Vagina (tissue), 2 donors: ENCODE results near the gene RPRD1B. TPM values are rescaled to one million over a fixed set of nuclear protein-coding genes. Genes with fewer than 3 reads are reported as not detected.
A peak's percentile ranks its signal among the peaks of the same experiment; 100 is the strongest.

ENCODE experiments used
- DNase-seq, 2 donors: peaks; one replicate each; pipeline ENCODE4 v3.0.0-alpha.2; 2017; ENCODE audit errors: extremely low spot score in 2 of 2
- H3K27ac ChIP-seq: fragments of 200-600 bp; sonication (generic); one replicate; pipeline ENCODE4 v1.5.1; 2019
- H3K27me3 ChIP-seq: fragments of 200-600 bp; sonication (generic); one replicate; pipeline ENCODE4 v1.5.1; 2019
- H3K36me3 ChIP-seq, 2 donors: fragments of 200-600 bp; sonication (generic); one replicate each; pipeline ENCODE4 v1.5.1; 2017 to 2019
- H3K4me1 ChIP-seq: fragments of 200-600 bp; sonication (generic); one replicate; pipeline ENCODE4 v1.5.1; 2019
- H3K4me3 ChIP-seq, 2 donors: fragments of 200-600 bp; sonication (generic); 1 replicate in 1 of 2; 2 replicates in 1 of 2; pipeline ENCODE4 v1.5.1; 2016 to 2019
- H3K9me3 ChIP-seq: fragments of 200-600 bp; sonication (generic); one replicate; pipeline ENCODE4 v1.5.1; 2019
- POLR2A ChIP-seq, 2 donors: fragments of 450-650 bp; IDR thresholded peaks; one replicate each; pipeline ENCODE4 v1.6.1; 2017; ENCODE audit warnings: antibody characterized with exemption in 2 of 2, mild to moderate bottlenecking in 2 of 2, moderate library complexity in 2 of 2
- POLR2AphosphoS5 ChIP-seq, 2 donors: sonication (generic); formaldehyde crosslinking; IDR thresholded peaks; one replicate each; pipeline ENCODE4 v1.9.0; 2017; ENCODE audit warnings: antibody characterized with exemption in 2 of 2, mild to moderate bottlenecking in 2 of 2, low read depth in 1 of 2; ENCODE audit not compliant: insufficient read depth in 1 of 2
- intact Hi-C: fragments of 100-400 bp; cut with DNase I; formaldehyde crosslinking; loops from one replicate; pipeline ENCODE4 v1.15.1; 2023
- total RNA-seq: library from RNA; depleted of rRNA; stranded (reverse); fragments of >200 nt; gene quantifications from one replicate; pipeline ENCODE4 v1.2.3, GENCODE V29; 2016
- TF ChIP-seq, protein P1 (sequence below), 3 experiments: fragments of 450-650 bp in 2 of 3; fragments of 200-600 bp in 1 of 3; sonication (generic) in 1 of 3; IDR thresholded peaks; one replicate each; pipeline ENCODE4 v1.5.1; 2017 to 2019; ENCODE audit warnings: antibody characterized with exemption in 3 of 3, mild to moderate bottlenecking in 2 of 3, moderate library complexity in 2 of 3

RPRD1B gene
- total RNA-seq, 1 donor from 2014 or later: 23.8 TPM

- H3K9me3 ChIP-seq: no peaks in the 10 kb centered on the region
- no peaks in the 10 kb centered on the region for H3K27me3 ChIP-seq
- no peaks in the 10 kb centered on the region for H3K4me1 ChIP-seq
- no peak for DNase-seq
- H3K4me3 ChIP-seq: no peak overlapping the region
- intact Hi-C loops: no loop called here
- no peak overlapping the region for H3K27ac ChIP-seq
- peaks cover 0 to 14% of the 10 kb centered on the region in 2 donors for H3K36me3 ChIP-seq
- TF ChIP-seq POLR2AphosphoS5 (IDR thresholded peaks at IDR 0.05; ENCODE audit: insufficient read depth in 1 of 2, low read depth in 1 of 2): no peak
- no peak for TF ChIP-seq POLR2A (IDR thresholded peaks at IDR 0.05)
- TF ChIP-seq, protein P1, sequence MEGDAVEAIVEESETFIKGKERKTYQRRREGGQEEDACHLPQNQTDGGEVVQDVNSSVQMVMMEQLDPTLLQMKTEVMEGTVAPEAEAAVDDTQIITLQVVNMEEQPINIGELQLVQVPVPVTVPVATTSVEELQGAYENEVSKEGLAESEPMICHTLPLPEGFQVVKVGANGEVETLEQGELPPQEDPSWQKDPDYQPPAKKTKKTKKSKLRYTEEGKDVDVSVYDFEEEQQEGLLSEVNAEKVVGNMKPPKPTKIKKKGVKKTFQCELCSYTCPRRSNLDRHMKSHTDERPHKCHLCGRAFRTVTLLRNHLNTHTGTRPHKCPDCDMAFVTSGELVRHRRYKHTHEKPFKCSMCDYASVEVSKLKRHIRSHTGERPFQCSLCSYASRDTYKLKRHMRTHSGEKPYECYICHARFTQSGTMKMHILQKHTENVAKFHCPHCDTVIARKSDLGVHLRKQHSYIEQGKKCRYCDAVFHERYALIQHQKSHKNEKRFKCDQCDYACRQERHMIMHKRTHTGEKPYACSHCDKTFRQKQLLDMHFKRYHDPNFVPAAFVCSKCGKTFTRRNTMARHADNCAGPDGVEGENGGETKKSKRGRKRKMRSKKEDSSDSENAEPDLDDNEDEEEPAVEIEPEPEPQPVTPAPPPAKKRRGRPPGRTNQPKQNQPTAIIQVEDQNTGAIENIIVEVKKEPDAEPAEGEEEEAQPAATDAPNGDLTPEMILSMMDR (IDR thresholded peaks at IDR 0.05): no peak
Observed at GRCh38 chr20:38023181-38024001, 10.2 kb upstream of the RPRD1B start.

DNA sequence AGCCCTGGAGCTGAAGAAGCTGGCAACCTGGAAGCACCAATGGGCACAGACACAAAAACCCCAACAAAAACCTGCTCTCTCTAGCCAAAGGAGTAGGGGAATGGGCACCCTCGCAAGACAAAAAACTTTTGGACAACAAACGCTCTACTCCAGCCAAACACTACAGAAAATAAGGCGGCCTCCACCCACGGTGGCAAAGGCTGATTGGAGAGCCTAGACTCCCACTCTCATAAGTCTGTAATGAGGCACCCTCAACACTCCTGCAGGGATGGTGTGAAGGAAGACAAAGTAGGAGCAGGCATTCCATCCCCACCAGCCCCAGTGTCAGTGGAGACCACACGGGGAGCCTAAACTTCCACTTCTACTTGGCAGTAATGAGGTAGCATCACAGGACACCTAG lies 9.1 kb upstream of the RPRD1B start:
- no peak for DNase-seq
- H3K36me3 ChIP-seq: peaks cover 0 to 3% of the 10 kb centered on the region in 2 donors

DNA sequence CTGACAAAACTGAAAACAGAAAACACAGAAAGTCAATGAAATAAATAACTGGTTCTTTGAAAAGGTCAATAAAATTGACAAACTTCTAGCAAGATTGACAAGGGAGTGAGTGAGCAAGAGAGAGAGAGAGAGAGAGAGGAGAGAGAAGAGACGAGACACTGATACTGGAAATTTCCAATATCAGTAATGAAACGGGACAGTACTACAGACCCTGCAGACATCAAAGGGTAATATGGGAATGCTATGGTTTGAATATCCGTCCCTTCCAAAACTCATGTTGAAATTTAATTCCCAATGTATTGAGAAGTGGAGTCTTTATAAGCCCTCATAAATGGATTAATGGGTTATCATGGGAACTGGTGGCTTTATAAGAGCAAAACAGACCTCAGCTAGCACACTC lies 4.1 kb upstream of the RPRD1B start:
- H3K36me3 ChIP-seq: no peaks in the 10 kb centered on the region
- H3K4me1 ChIP-seq: peaks cover 26% of the 10 kb centered on the region
- no peaks in the 10 kb centered on the region for H3K9me3 ChIP-seq
- intact Hi-C loops: no loop called here
- no peaks in the 10 kb centered on the region for H3K27me3 ChIP-seq
- no peak for DNase-seq
- TF ChIP-seq POLR2A (IDR thresholded peaks at IDR 0.05) (no peak), POLR2AphosphoS5 (IDR thresholded peaks at IDR 0.05; ENCODE audit: insufficient read depth in 1 of 2, low read depth in 1 of 2) (no peak)
- TF ChIP-seq, protein P1 (IDR thresholded peaks at IDR 0.05): no peak
- H3K27ac ChIP-seq: no peak overlapping the region
- H3K4me3 ChIP-seq: no peak overlapping the region

More for the DNA sequence above, 9.1 kb upstream of the RPRD1B start:
- Histone ChIP-seq H3K4me3 (no peak overlapping the region), H3K27ac (no peak overlapping the region), H3K4me1 (no peaks in the 10 kb centered on the region), H3K27me3 (no peaks in the 10 kb centered on the region), H3K9me3 (no peaks in the 10 kb centered on the region)
- intact Hi-C loops: no loop called here
- TF ChIP-seq POLR2A (IDR thresholded peaks at IDR 0.05) (no peak), POLR2AphosphoS5 (IDR thresholded peaks at IDR 0.05; ENCODE audit: insufficient read depth in 1 of 2, low read depth in 1 of 2) (no peak)
- TF ChIP-seq, protein P1 (IDR thresholded peaks at IDR 0.05): no peak

- Histone ChIP-seq H3K27ac (no peak overlapping the region), H3K36me3 (no peaks in the 10 kb centered on the region), H3K9me3 (no peaks in the 10 kb centered on the region), H3K4me1 (peaks cover 51% of the 10 kb centered on the region), H3K4me3 (peak overlapping the region in 1 of 2 donors; percentile 82), H3K27me3 (no peaks in the 10 kb centered on the region)
- TF ChIP-seq POLR2AphosphoS5 (IDR thresholded peaks at IDR 0.05; ENCODE audit: insufficient read depth in 1 of 2, low read depth in 1 of 2) (no peak), POLR2A (IDR thresholded peaks at IDR 0.05) (no peak)
- TF ChIP-seq, protein P1 (IDR thresholded peaks at IDR 0.05): no peak
- DNase-seq: no peak
- intact Hi-C loops: no loop called here
Observed at GRCh38 chr20:38031957-38032356, 1.6 kb upstream of the RPRD1B start.
